Measurements from ENCODE around the gene KNTC1. TPM values are rescaled to one million over a fixed set of nuclear protein-coding genes. Genes with fewer than 3 reads are reported as not detected.

Gene KNTC1
- total RNA-seq, 2 experiments from 2014 or later: 124 to 136 TPM

DNA sequence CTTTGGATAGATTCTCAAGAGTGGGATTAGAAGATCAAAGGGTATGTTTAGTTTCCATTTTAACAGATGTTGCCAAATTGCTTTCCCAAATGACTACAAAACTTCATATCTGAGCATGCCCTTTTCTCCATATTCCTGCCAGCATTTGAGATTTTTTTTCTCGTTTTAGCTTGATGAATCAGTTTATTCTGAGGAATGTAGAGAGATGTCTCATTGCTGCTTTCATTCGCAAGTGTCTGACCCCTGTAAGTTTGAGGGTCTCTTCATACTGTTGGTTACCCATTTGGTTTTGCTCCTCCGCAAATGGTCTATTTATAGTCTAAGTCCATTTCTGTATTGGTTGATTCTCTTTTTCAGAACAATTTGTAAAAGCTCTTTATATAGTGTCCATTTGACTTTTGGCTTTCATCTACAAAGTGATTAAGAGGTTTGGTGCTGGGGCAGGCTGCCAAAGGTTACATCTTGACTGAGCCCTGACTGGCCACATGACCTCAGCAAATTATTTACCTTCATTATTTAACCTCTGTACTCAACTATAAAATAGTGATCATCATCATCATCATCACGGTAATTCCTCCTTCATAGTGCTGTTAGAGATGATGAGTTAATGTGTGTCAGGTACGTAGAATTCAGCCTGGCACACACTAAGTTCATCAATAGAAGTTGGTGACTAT is 142.5 kb downstream of the KNTC1 start:
- POLR2A ChIA-PET: no interaction called here
- CTCF ChIA-PET: interaction anchor here (1.9 kb wide), 1 partner anchor 9 kb away, joined by 7 read pairs; no protein-coding TSS in a partner anchor

DNA sequence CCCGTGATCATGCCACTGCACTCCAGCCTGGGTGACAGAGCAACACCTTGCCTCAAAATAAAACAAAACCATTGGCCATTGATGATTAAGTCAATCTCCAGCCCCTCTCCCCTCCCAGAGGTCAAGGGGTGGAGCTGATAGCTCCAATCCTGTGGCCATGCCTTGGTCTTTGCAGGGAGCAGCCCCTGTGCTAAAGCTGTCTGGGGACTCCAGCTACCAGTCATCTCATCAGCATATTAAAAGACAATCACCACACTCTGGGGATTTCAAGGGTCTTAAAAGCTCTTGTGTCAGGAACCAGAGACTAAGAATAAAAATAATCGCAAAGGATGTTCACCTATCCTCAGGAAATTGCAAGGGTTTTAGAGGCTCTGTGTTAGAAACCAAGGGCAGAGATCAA is 145.5 kb downstream of the KNTC1 start:
- POLR2A ChIA-PET: no interaction called here

More for the DNA sequence above, 142.5 kb downstream of the KNTC1 start:
- DNase-seq: no peak
- Mint-ChIP-seq H3K27ac (no peak overlapping the region), H3K4me1 (no peaks in the 10 kb centered on the region), H3K27me3 (no peaks in the 10 kb centered on the region), H3K36me3 (ENCODE audit: low read depth) (peaks cover 1% of the 10 kb centered on the region), H3K4me3 (no peak overlapping the region), H3K9me3 (no peaks in the 10 kb centered on the region)

More for the DNA sequence above, 145.5 kb downstream of the KNTC1 start:
- CTCF ChIA-PET: interaction anchor here (0.6 to 2.9 kb wide), 3 partner anchors 12 to 665 kb away, joined by 3 to 9 read pairs (median 4); no protein-coding TSS in a partner anchor
- no peak for DNase-seq
- H3K4me1 Mint-ChIP-seq: no peaks in the 10 kb centered on the region
- H3K27me3 Mint-ChIP-seq: no peaks in the 10 kb centered on the region
- no peak overlapping the region for H3K27ac Mint-ChIP-seq
- H3K9me3 Mint-ChIP-seq: no peaks in the 10 kb centered on the region
- peaks cover 1% of the 10 kb centered on the region for H3K36me3 Mint-ChIP-seq (ENCODE audit: low read depth)
- H3K4me3 Mint-ChIP-seq: no peak overlapping the region

Other genes starting within 250 kb of the KNTC1 start
- 10 to 100 TPM; 75.6 to 76.5 TPM for gene CLIP1, start 104.6 kb upstream of the KNTC1 start, total RNA-seq
- gene ZCCHC8, start 26.3 kb upstream of the KNTC1 start, total RNA-seq: 10 to 100 TPM; 45.1 to 50.2 TPM
- gene RSRC2, start 313 bp upstream of the KNTC1 start, total RNA-seq: 10 to 100 TPM; 79.6 to 82.3 TPM
- not detected for gene HCAR2, start 176.1 kb downstream of the KNTC1 start, total RNA-seq
- gene HCAR3, start 189.6 kb downstream of the KNTC1 start, total RNA-seq: not detected
- under 1 TPM; 0.17 to 0.37 TPM for gene HCAR1, start 203.6 kb downstream of the KNTC1 start, total RNA-seq
- 10 to 100 TPM; 52.7 to 53.9 TPM for gene DENR, start 225.6 kb downstream of the KNTC1 start, total RNA-seq
- gene CCDC62, start 247.3 kb downstream of the KNTC1 start, total RNA-seq: under 1 TPM; 0.52 to 0.89 TPM